Heart right ventricle (tissue), 16 donors: ENCODE measurements around the gene KLF7. TPM values are rescaled to one million over a fixed set of nuclear protein-coding genes. Genes with fewer than 3 reads are reported as not detected.

ENCODE experiments used
- ATAC-seq, 8 donors: fragments of 200-7000 bp; cut with Tn5 transposase; one replicate each; pipeline ENCODE4 v1.9.1; 2020; ENCODE audit warnings: mild to moderate bottlenecking in 8 of 8, moderate library complexity in 8 of 8, moderate number of reproducible peaks in 1 of 8
- DNase-seq, 2 donors: peaks; one replicate each; pipeline ENCODE4 v3.0.0-alpha.2; 2020
- H3K27ac ChIP-seq, 10 donors: fragments of 200-600 bp; sonication (generic) in 2 of 10; one replicate each; pipeline versions ENCODE4 v1.5.0 to v1.8.0; 2020 to 2022; ENCODE audit warnings: mild to moderate bottlenecking in 3 of 10
- H3K27me3 ChIP-seq, 7 donors: fragments of 200-600 bp; one replicate each; pipeline ENCODE4 v1.8.0; 2021 to 2022; ENCODE audit warnings: mild to moderate bottlenecking in 2 of 7
- H3K36me3 ChIP-seq, 9 donors: fragments of 200-600 bp; sonication (generic) in 1 of 9; one replicate each; pipeline versions ENCODE4 v1.5.0 to v1.8.0; 2020 to 2022; ENCODE audit warnings: mild to moderate bottlenecking in 2 of 9
- H3K4me1 ChIP-seq, 9 donors: fragments of 200-600 bp; sonication (generic) in 1 of 9; one replicate each; pipeline versions ENCODE4 v1.5.0 to v1.8.0; 2020 to 2022; ENCODE audit warnings: mild to moderate bottlenecking in 4 of 9
- H3K4me3 ChIP-seq, 10 donors: fragments of 200-600 bp; sonication (generic) in 2 of 10; one replicate each; pipeline versions ENCODE4 v1.5.0 to v1.8.0; 2020 to 2022; ENCODE audit warnings: mild to moderate bottlenecking in 7 of 10, moderate library complexity in 2 of 10
- H3K9me3 ChIP-seq, 11 donors: fragments of 200-600 bp in 10 of 11; sonication (generic) in 2 of 11; one replicate each; pipeline versions ENCODE4 v1.5.0 to v1.8.0; 2013 to 2022; ENCODE audit warnings: mild to moderate bottlenecking in 2 of 11, control low read depth in 1 of 11, moderate library complexity in 1 of 11
- CTCF ChIP-seq, 9 donors: fragments of 200-600 bp; sonication (generic) in 2 of 9; IDR thresholded peaks; one replicate each; pipeline versions ENCODE4 v1.5.0 to v1.8.0; 2021 to 2022; ENCODE audit warnings: antibody characterized with exemption in 9 of 9, mild to moderate bottlenecking in 5 of 9, moderate library complexity in 1 of 9
- WGBS, 2 donors: extraction: QIAGEN DNeasy Blood & Tissue Kit; methylation state at CpG; one replicate each; pipeline ENCODE4 v1.1.7; 2013; ENCODE audit warnings: inconsistent platforms in 1 of 2; 5-methylcytosine and 5-hydroxymethylcytosine counted together
- intact Hi-C, 10 donors: fragments of 100-400 bp; cut with DNase I; formaldehyde crosslinking; loops; one replicate each; pipeline versions ENCODE4 v1.11.1 to v1.14.2; 2022
- polyA plus RNA-seq, 2 donors: library from polyadenylated mRNA; stranded (reverse); fragments of 200-250 nt; gene quantifications; one replicate each; pipeline ENCODE4 v1.2.3, GENCODE V29; 2013
- total RNA-seq, 10 donors: library from RNA; stranded (reverse); fragmentation: NEBNext Ultra II Directional in 3 of 10; extraction: Animal tissue kit (Norgen Biotek cat#: 25700) in 3 of 10; gene quantifications; one replicate each; pipeline versions ENCODE4 v1.2.1 to v1.2.4, GENCODE V29; 2021 to 2023
- donor health status: Arrhythmogenic right ventricular cardiomyopathy.
- donor health status: ischemic (EF 13 %, LVEDD 7.1; RV severe dilation, severe dysfunction).
- donor health status: healthy with polysubstance abuse.
- donor health status: DM: no; HTN: yes; CAD: no.
- donor health status: DM: no; HTN: no; CAD: no.
- donor health status: ischemic (EF 25% LVEDD 6.9; RV normal size, moderate dysfunction).
- donor health status: ischemic (EF 25% LVEDD 5.7; RV mildly dilated, moderate dysfunction).
- donor health status: healthy.
- donor health status: DM: yes; HTN: yes; CAD: no.
- donor health status: Ischemic cardiomyopathy.
- donor health status: ischemic (EF 35%, LVEDD 5.7; RV mildly dilated, moderate dysfunction).
- donor health status: nonischemic (EF 11% LVEDD 7.7; RV severe dilation, severe dysfunction).
- donor health status: DM: yes; HTN: yes; CAD: no.
- donor health status: PGD.
- donor health status: ischemic (EF 29% LVEDD 5.4; RV normal size, mild dysfunction).
- donor health status: nonischemic (EF 23%, LVEDD 6.1; RV moderate dilation, normal function).

KLF7 gene
- total and polyA plus RNA-seq, 12 donors, result 5.0 to 51.8 (median 27.9) TPM

GRCh38 chr2:207167099-207167923, 1.6 kb upstream of the KLF7 start:
- no peak for ATAC-seq
- H3K9me3 ChIP-seq, result peaks cover 0 to 4% (median 0%) of the 10 kb centered on the region in 11 donors
- WGBS, 2 donors, result 21 to 26% methylated on average over 18 of the region's 18 CpGs
- H3K36me3 ChIP-seq, result peaks cover 0 to 5% (median 0%) of the 10 kb centered on the region in 9 donors
- intact Hi-C loops, result loop anchor here (2.0 to 10.0 kb wide), 17 partner anchors 60 to 365 kb away; no protein-coding TSS in a partner anchor
- H3K4me3 ChIP-seq, result peak overlapping the region; percentile 57 to 98 (median 77)
- H3K4me1 ChIP-seq, result peaks cover 0 to 31% (median 26%) of the 10 kb centered on the region in 9 donors
- peak overlapping the region; percentile 96 to 100 (median 100) for H3K27ac ChIP-seq
- TF ChIP-seq CTCF (IDR thresholded peaks at IDR 0.05), result no peak
- no peak for DNase-seq
- no peaks in the 10 kb centered on the region for H3K27me3 ChIP-seq

GRCh38 chr2:207166349-207167098, 776 bp upstream of the KLF7 start:
- H3K36me3 ChIP-seq, result peaks cover 0 to 5% (median 0%) of the 10 kb centered on the region in 9 donors
- peak; percentile 51 to 88 (median 72) for ATAC-seq
- H3K27me3 ChIP-seq, result no peaks in the 10 kb centered on the region
- 1% methylated on average over 78 to 86 of the region's 86 CpGs for WGBS, 2 donors
- DNase-seq, result peak; percentile 84 to 85
- H3K27ac ChIP-seq, result peak overlapping the region; percentile 96 to 100 (median 100)
- peak overlapping the region; percentile 57 to 98 (median 77) for H3K4me3 ChIP-seq
- peaks cover 0 to 4% (median 0%) of the 10 kb centered on the region in 11 donors for H3K9me3 ChIP-seq
- TF ChIP-seq CTCF (IDR thresholded peaks at IDR 0.05), result peak in 8 of 9 donors; percentile 7 to 66 (median 46)
- H3K4me1 ChIP-seq, result peaks cover 0 to 39% (median 34%) of the 10 kb centered on the region in 9 donors
- intact Hi-C loops, result loop anchor here (1.0 to 10.0 kb wide), 19 partner anchors 23 to 364 kb away; no protein-coding TSS in a partner anchor

- DNase-seq (peak; percentile 99), ATAC-seq (peak; percentile 92 to 96 (median 93))
- H3K27ac ChIP-seq, result peak overlapping the region; percentile 96 to 100 (median 100)
- H3K36me3 ChIP-seq, result peaks cover 0 to 5% (median 0%) of the 10 kb centered on the region in 9 donors
- peak overlapping the region; percentile 57 to 98 (median 82) for H3K4me3 ChIP-seq
- intact Hi-C loops, result loop anchor here (1.0 to 10.0 kb wide), 19 partner anchors 23 to 364 kb away; no protein-coding TSS in a partner anchor
- H3K9me3 ChIP-seq, result peaks cover 0 to 4% (median 0%) of the 10 kb centered on the region in 11 donors
- peaks cover 3 to 44% (median 40%) of the 10 kb centered on the region in 9 donors for H3K4me1 ChIP-seq
- no peak for TF ChIP-seq CTCF (IDR thresholded peaks at IDR 0.05)
- no peaks in the 10 kb centered on the region for H3K27me3 ChIP-seq
- 0 to 1% methylated on average over 20 of the region's 20 CpGs for WGBS, 2 donors
These were observed 246 bp upstream of the KLF7 start for GRCh38 chr2:207166039-207166348.
